Limb (tissue), 2 donors: ENCODE data around the gene LPIN3.

Source experiments
- DNase-seq, 2 donors: peaks; one replicate each; pipeline ENCODE4 v3.0.0-alpha.2; 2016; ENCODE audit errors: extremely low spot score in 2 of 2

The LPIN3 gene

DNA sequence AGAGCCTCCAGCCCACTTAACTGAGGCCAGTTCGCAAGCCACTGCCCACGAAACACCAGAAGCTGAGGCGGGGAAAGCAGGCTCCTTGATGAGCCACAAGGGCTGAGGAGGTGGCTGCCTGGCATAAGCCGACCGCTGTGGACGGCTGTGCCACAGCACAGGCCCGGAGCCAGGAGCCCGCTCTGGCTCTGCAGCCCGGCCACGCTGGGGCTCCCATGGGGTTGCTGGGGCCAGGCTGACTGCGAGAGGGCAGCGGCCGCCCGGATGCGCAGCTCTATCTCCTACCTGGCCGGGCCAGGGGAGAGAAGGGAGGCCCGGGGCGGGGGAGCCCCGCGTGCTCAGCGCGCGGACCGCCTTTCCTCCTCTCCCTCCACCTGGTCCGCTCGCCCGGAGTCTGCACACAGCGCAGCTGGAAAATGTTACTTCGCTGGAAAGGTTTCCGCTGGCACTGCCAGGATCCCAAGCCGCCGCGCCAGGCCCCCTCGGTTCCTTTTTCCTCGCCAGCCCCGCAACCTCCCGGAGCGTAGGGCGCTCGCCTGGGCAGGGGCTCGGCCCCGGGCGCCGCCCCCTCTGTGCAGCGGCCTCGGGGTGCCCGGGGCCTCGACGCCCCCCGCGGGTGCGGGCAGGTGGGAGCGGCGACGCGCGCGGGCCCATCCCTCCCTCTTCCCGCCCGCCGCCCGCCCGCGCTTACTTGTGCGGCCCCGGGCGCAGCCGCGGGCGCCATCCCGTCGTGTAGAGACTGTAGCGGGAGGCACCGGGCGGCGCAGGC, 25.3 kb downstream of the LPIN3 start:
- peak in 1 of 2 donors; percentile 71 for DNase-seq

DNA sequence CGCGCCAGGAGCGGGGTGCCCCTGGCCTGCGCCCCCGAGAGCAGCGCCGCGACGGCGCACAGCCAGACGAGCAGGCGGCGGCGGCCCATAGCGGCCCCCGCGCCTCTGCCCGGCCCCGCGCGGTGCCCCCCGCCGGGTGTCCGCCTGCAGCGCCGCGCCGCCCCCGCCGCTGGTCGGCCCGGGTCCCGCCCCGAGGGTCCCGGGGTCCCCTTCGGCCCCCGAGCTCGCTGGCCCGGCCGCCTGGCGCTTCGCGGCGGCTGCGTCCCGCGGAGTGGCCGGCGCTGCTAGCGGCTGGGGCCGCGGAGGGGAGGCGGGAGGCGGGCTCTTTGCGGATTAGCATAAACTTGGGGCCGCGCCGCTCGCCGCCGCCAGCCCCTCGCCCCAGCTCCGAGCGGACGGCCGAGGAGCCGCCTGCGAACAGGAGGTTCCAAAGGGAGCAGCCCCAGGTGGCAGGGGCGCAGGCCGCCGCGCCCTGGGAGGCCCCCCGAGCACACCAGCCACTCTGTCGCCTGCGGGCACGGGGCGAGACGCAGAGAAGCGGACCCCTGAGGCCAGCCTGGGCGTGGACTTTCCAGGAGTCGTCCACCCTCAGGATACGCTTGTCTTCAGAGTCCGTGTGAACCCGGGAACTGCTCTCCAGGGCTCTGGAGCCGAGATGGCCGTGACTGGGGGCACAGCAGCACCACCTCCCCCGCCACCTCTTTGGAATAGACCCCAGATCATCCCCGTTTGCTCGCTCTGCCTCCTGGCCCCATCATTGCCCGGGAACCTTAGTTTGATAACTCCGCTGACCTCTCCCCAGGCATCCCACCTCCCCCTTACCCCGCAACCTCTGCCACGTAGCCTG, 26.1 kb downstream of the LPIN3 start, which contains the start of gene EMILIN3:
TSS of gene EMILIN3 (minus strand) at position 273 of the 847 bp plus-strand sequence. CDS start at position 89, 184 bp downstream.
- DNase-seq = peak in 1 of 2 donors; percentile 74

DNA sequence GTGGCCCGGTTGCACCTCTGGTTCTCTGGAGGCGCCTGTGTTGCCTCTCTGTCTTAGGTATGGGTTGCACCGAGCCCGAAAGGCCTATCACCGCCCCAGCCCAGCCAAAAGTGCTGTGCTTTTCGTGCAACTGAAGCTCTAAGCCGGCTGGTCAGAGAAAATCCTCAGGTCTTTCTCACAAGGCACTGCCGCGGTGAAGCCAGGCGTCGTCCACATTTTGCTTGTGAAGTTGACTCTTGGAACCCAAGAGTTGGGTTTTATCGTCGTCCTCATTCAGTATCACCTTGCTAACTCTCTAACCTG, 26.7 kb downstream of the LPIN3 start:
- no peak for DNase-seq

DNA sequence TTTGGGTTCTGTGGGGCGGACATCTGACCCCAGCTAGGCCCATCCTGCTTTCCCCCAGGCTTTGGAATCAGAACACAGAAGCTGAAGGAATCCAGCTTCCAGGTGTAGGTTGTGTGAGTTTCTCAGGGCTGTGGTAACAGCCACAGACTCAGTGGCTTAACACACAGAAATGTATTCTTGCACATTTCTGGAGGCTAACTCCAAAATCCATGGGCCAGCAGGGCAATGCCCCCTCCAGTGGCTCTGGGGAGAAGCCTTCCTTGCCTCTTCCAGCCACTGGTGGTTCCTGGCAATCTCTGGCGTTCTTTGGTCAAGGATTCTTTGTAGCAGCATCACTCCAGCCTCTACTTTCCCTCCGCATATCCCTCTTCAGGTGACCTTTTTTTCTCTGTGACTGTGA, 27.3 kb downstream of the LPIN3 start:
- DNase-seq = no peak

DNA sequence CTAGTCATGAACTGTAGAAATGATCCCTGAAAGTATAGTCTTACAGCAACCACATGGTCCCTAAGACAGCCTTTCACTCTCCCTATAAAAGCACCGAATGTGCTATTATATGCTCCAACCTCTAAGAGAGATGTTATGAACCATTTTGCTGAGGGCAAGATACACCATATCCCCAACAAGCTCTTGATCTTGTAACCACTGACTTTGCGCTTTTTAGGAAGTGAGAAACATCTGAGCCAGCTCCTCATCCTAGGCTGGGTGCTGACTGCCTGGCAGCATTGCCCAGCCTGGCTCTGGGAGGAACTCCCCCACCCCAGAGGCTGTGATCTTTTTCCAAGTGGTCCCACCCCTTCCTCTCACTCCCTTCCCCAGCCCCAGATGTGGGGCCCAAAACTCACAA, 29.1 kb downstream of the LPIN3 start:
- no peak for DNase-seq

DNA sequence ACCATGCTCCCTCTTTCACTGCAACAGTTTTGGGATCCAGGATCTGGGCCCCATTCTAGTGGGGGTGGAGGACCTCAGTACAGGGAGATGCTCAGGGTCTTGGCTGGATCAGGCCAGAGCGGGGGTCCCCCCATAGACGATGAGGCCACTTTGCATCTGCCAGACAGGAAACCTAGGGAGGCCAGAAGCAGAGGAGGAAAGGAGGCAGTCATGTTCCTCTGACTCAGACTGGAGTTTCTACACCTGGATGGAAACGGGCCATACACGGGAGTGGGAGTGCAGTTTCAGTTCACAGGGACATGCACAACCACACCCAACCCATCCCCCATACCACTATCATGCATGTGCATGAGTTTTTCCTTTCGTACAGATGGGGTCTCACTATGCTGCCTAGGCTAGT, 29.6 kb downstream of the LPIN3 start:
- DNase-seq = no peak

DNA sequence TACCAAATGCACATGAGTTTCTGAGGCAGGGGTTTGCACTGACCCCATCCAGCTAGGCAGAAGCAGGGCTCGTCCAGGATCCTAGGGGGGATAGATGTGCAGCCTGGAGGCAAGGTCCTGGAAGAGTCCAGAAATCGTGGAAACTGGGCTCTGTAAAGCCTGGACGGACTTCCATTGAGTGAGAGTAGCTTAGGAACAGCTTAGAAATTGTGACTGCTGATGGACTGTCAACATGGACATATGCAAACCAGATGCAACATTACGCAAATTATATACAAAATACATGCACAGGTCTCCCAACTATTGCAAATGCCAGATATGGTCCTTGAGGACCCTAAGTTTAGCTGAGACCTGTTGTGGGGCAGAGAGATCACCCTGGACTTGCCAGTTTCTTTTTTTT, 30.8 kb downstream of the LPIN3 start:
- DNase-seq = no peak

DNA sequence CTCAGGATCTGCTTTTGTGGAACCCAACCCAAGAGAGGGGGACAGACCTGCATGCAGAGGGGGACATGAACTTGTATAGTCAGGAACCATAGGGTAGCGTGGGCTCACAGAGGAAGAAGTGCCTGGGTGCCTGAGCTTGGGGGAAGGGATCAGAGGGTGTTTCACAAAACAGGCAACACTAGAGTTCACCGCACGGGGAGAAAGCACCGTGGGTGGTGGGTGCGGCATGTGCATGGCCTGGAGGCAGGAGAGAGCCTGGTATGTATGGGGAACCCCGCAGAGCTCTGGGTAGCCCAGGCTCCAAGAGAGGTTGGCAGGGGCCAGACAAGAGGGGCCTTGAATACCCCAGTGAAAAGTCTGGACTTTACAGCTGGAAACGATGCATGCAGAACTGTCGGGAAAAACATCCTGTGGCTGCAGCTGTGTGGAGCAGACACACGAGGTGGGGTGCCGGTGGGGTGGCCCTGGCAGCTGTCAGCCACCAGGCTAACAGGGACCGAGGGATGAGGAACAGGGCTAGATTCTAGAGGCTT, 32.7 kb downstream of the LPIN3 start:
- DNase-seq = no peak

DNA sequence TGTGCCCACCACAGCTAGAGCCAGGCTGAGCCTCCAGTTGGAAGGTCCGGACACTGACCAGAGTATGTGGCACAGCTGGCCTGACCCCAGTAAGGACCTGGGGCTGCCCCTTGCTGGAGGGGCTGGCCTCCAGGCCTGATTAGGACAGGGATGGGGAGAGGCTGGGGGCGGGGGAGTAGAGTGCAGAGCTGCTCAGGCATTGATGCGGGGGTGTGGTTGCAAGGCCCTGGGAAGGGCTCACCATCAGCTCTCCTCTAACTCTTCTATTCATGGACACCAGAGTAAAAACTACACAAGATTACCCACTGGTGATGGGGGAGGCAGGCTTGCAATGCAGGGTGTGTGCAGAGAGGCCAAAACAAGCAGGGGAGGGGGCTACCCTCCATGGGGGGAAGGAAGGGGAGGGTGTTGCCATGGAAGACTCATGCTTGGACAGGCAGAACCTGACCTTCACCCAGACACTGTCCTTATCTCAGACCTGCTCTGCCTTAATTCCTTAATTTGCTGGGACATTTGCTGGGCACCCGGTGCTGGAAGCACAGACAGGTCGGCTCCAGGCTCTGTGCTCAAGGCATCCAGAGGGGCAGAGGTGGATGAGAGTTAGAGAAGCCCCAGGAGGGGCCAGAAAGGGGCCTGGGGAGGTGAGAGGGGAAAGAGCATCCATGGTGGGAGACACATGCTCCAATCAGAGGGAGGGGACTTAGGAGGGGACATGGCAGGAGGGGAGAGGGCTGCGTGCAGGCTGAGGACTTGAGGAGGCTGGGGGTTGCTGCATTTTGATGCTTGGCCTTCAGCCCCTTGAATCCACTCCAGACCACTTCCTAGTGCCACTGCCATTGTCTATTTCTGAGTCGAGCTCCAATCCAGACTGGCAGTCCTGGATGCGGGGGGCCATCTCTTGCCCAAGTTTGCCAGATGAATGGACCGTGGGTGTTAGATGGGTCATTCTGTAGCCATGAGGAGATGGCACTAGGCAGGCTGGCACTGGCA, 33.6 kb downstream of the LPIN3 start:
- no peak for DNase-seq

DNA sequence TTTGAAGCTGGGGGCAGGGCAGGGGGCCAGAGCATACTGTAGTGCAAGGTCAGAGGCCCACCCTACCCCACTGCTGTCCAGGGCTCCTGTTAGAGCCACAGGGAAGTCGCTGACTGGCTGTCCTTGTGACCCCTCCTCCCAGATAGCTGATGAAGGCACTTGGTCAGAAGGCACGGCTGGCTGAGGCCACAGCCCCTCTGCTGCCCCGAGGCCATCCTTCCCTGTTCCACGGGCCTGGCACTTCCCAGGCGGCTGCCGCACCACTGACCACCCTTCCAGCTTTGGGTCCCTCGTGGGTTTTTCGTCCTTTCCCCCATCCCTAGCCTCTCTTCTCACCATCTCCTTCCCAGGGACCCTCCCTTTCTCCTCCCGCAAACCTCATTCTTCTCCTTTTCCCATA, 35.2 kb downstream of the LPIN3 start:
- DNase-seq = no peak

DNA sequence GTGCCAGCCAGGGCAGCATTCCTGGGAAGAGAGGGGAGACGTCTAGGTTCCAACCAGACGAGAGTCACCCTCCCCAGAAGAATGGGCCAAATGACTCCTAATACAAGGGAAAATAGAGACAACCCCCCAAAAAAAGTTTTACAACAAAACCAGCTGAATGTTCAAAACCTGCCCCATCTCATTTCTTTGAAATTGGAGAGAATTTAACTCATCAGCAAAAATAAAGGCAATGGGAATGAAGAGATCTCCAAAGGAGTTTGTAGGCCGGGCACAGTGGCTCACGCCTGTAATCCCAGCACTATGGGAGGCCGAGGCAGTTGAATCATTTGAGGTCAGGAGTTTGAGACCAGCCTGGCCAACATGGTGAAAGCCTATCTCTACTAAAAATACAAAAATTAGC, 35.7 kb downstream of the LPIN3 start:
- DNase-seq = no peak

DNA sequence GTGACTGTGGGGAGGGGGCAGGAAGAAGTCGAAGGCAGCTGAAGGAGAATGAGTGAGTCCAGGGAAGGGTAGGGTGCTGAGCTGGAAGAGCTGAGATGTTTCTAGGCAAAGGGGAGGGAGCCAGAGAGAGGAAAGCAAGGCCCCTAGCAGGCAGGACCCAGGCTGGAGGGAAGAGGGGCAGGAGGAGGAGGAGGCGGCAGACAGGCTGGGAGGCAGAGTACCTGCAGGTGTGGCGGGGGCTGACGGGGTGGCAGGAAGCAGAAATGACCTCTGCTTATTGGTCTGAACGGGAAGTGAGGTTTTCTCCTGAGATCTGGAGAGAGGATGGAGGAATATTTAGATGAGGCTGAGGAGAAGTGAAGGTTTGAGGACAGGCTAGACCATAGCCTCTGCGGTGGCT, 36.7 kb downstream of the LPIN3 start:
- DNase-seq = no peak

DNA sequence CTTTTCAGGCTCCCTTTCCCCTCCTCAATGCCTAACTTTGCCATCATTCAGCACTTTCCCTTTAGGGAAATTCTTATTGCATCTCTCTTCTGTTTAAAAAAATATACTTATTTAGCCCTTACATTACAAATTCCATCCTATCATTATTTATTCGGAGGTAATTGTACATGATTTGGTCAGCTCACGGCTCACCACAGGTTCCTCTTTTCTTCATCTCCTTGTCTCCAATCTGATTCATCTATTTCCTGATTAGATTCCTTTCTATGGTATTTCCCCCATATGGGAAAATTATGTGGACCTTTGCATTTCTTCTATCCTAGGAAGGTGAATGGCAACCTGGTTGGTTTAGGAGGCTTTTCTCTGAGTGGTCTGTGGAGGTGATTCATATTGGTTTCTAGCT, 38.9 kb downstream of the LPIN3 start:
- no peak for DNase-seq

DNA sequence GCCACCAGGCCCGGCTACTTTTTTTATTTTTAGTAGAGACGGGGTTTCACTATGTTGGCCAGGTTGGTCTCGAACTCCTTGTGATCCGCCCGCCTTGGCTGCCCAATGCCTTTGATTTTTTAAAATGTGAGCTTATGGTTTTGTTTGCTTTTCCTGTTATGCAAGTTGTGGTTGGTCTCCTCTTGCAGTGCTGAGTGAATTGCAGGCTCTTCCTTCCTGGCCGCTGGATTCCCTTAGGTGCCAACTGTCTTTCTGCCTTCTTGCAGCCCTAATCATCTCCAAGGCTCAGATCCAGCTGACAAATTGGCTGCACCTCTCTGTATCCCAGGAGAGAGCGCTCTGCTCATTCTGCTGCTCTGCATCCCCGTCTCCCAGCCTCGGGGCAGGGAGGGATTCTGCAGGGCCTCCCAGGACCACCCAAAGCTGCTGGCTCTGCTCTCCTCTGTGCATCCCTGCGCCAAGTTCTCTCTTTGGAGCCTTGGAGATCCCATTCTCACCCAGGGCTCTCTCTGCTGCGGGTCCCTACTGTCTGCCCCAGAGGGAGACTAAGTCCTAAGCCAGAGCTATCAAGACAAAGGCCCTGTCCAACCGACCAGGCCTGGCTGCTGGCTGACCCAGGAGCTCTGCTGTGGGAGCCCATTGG, 40.1 kb downstream of the LPIN3 start:
- DNase-seq = no peak

DNA sequence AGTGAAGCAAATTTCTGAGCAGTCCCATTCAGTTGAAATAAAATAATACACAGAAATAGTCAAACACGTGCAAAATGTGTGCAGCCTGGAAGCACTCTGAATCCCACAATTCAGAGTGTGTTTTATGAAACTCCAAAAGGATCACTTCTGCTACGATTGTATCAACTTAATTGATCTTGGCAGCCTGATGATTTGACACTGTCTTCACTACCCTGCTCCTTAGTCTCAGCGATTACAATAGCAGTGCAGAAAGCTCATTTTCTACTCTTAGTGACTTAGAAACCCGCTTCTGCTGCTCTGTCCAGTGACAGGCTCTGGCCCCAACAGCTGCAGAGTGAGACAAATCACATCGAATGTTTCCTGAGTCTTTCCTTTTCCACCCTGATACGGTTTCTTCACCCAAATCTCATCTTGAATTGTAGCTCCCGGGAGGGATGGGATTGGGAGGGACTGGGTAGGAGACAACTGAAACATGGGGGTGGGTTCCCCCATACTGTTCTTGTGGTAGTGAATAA, 42.2 kb downstream of the LPIN3 start:
- no peak for DNase-seq

DNA sequence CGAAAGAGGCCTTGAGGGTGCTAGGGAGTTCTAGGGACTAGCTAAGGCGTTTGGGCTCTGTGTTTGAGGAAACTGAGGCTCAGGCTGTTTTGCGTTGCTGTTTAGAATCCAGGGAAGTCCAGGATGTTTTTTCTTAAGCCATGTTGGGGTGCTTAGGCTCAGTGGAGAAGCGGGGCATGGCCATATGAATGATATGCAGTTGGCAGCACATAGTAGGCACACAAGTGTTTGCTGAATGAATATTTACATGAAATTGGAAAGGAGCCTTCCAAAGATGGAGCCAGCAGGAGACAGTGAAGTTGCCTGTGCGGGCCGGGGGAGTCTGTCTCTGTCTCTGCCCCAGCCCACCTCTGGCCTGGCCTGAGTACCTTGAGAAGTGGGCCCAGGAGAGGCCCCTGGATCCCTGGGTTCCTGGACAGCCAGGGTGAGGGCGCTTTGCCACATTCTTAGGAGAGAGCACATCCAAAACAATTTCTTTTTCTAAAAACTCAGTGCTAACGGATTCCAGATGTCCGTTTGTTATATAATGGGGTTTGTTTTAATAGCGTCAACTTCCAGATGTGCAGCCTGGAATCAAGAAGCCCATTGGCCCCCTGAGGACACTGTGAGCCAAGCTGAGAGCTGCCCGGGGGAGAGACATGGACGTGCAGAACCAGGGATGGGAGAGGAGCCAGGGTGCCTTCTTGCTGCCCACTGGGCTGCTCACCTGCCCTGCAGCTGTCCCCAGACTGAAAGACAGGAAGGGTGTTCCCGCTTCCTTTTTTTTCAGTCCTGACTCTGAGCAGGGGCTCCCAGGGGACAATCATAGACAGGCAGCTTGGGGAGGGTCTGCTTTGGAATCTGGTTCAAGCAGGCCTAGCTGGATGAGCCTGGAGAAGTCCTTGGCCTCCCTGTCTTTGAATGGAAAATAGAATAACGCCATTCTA, 46.1 kb downstream of the LPIN3 start:
- peak; percentile 73 to 86 for DNase-seq

DNA sequence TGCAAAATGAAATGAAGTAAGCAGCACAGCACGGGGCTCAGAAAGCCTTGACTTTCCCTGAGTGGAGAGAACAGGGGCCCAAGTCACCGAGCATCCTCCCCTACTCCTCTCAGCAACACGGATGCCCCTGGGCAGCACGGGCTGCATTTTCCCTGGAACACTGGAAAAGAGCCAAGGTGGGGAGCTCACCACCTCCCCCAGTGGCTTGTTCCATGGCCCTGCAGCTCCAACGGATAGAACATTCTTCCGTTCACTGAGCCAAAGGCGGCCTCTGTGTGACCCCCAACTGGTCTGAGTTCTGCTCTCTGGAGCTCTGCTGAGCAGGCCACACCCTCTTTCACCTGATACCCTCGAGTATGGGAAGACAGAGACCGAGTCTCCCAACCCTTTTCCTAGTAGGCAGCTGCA, 46.8 kb downstream of the LPIN3 start:
- DNase-seq = peak in 1 of 2 donors; percentile 57

DNA sequence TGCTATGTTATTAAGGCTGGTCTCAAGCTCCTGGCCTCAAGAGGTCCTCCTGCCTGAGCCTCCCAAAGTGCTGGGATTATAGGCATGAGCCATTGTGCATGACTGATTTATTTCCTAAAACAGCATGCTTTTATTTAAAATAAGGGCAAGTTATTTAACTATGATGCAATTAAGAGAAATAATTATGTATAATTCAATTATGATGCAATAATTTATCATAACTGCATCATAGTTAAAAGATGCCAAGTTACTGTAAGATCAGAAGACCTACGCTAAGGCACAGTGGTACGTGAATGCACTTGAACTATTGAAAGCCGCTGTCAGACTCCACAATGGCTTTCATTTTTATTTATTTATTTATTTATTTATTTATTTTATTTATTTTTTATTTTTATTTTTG, 50.3 kb downstream of the LPIN3 start:
- no peak for DNase-seq

DNA sequence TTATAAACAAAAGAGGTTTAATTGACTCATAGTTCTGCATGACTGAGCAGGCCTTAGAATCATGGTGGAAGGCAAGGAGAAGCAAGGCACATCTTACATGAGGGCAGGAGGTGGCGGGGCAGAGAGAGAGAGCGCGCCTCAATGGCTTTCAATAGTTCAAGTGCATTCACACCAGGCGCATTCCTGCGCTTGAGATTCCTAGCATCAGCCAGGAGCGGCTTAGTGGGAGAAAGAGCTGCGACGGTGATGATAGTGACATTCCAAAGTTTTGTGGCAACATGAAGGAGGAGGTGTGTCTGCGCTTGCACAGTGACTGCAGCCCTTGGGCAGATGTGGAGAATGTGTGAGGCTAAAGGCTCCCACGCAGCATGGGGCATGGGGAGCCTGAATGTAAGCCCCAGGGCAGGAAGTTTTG, 51.0 kb downstream of the LPIN3 start:
- DNase-seq = no peak

DNA sequence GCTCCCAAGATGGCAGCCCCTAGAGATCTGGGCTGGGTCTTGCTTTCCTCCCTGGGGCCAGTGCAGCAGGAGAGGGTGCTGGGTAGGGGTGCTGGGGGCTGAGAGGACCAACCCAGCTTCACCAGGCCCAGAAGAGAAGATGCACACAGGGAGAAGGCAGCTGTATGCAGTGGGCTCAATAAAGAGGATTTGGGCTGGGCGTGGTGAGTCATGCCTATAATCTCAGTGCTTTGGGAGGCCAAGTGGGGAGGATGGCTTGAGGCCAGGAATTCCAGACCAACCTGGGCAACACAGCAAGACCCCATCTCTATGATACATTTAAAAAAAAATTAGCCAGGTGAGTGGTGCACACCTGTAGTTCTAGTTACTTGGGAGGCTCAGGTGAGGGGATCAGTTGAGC, 51.7 kb downstream of the LPIN3 start:
- DNase-seq = no peak
